GM12801 (cell line): Measurements from ENCODE around the gene UBB.

Experiments
- TF ChIP-seq, protein P1 (sequence below): IDR thresholded peaks from one replicate; pipeline ENCODE4 v1.5.1; 2011; ENCODE audit warnings: control low read depth; ENCODE audit not compliant: insufficient read length; ENCODE audit errors: extremely low read depth

Gene UBB

DNA sequence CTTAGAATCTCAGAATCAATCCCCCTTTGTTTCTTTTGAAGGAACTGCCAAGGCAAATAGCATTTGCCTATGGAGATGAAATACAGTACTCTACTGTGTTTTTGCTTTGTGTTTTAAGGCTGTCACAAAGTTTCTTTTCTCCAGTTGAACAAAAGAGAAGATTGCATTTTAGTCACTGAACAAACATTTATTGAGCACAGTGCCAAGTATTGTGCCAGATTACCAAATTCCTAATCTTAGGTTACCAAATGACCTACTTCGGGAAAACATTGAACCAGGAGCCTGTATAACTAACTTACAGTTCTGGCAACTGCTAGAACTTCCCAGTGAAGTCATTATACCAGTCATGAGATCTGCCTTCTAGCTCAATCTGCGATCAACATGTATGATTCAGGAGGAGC lies 3.0 kb upstream of the UBB start:
- TF ChIP-seq, protein P1, sequence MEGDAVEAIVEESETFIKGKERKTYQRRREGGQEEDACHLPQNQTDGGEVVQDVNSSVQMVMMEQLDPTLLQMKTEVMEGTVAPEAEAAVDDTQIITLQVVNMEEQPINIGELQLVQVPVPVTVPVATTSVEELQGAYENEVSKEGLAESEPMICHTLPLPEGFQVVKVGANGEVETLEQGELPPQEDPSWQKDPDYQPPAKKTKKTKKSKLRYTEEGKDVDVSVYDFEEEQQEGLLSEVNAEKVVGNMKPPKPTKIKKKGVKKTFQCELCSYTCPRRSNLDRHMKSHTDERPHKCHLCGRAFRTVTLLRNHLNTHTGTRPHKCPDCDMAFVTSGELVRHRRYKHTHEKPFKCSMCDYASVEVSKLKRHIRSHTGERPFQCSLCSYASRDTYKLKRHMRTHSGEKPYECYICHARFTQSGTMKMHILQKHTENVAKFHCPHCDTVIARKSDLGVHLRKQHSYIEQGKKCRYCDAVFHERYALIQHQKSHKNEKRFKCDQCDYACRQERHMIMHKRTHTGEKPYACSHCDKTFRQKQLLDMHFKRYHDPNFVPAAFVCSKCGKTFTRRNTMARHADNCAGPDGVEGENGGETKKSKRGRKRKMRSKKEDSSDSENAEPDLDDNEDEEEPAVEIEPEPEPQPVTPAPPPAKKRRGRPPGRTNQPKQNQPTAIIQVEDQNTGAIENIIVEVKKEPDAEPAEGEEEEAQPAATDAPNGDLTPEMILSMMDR: no peak

DNA sequence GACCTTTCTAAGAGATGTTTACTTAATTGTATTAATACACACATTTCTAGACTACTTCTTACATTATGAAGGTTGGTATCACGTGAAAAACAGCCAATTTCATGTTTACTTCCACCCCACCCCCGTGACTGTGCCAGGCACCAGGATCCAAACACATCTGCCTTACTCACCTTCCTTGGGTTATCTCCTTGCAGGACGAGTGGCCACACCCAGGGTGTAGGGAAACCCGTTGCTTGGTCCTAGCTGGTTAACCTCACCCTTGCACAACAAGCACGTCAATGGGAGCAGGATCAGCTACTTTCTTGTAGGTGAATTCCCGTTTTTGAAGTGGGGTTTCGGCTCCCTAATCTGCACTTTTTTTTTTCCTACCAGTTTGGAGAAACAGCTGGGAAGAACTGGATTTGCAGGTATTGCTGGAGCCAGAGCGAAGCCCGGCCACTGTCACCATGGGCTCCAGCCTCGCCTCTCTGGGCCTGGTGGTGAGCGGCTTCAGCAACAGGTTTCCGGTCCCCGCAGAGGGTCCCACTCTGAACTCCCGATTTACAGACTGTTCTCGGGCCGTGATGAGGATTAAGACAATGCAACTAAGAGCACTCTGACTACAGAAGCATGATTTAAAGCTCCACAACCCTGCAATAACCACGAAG lies 2.1 kb upstream of the UBB start:
- TF ChIP-seq, protein P1: no peak

DNA sequence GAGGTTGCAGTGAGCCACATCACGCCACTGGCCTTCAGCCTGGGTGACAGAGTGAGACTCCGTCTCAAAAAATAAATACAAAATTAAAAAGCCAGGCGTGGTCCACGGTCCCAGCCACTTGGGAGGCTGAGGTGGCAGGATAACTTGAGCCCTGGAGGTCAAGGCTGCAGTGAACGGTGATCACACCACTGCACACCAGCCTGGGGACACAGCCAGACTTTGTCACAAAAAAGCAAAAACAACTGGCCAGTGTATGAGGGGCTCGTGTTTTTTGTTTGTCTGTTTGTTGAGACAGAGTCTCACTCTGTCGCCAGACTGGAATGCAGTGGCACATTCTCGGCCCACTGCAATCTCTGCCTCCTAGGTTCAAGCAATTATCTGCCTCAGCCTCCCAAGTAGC lies 1.2 kb upstream of the UBB start:
- TF ChIP-seq, protein P1: no peak

DNA sequence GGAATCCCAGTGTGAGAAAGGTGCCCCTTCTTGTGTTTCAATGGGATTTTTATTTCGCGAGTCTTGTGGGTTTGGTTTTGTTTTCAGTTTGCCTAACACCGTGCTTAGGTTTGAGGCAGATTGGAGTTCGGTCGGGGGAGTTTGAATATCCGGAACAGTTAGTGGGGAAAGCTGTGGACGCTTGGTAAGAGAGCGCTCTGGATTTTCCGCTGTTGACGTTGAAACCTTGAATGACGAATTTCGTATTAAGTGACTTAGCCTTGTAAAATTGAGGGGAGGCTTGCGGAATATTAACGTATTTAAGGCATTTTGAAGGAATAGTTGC lies 567 bp downstream of the UBB start:
- TF ChIP-seq, protein P1: no peak

DNA sequence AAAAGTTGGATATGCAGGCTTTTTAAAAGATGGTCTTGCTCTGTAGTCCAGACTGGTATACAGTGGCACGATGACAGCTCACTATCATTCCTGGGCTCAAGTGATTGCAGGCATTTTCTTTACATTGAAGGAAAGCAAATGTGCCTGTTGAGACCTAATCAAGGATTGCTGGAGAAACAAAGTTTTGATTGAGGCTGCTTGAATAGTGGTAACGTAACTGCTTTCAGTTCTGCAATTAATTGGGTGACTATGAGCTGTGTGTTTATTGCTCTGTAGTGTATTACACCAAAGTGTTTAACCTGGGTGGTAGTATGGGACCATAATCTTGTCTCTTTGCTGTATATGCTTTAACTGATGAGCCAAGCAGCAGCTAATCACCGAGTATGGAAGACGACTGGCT lies 2.3 kb downstream of the UBB start:
- TF ChIP-seq, protein P1: no peak

DNA sequence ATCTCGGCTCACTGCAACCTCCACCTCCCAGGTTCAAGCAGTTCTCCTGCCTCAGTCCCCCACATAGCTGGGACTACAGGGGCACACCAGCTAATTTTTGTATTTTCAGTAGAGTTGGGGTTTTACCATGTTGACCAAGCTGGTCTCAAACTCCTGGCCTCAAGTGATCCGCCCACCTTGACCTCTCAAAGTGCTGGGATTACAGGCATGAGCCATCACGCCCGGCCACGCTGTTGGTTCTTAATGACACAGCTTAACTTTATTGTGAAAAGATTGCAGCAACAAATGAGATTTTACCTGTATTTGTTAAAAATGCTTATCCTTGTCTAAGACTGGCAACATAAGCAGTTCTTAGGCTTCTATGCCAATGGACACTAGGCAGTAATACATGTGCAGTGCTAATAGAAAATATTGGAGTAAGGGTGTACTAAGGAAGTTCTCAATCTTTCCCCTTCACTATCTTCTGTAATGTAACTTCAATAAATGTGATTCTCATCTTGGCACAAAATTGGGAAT lies 2.9 kb downstream of the UBB start:
- TF ChIP-seq, protein P1: no peak

DNA sequence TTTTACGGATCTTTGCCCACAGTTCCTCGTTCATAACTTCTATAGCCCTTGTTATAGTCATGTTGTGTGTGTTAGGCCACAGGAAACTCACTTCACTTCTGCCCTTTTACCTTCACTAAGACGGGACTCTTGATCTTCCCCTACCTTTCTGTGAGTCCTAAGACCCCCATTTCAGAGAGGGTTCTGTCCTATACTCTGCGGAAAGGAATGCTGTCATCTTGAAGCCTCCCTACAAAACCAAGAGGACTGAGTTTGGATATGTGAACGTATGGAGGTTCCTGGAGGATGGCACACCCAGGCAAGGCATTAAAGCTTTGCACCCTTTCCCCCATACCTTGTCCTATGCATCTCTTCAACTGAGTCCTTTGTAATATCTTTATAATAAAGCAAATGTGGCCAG lies 3.7 kb downstream of the UBB start:
- TF ChIP-seq, protein P1: no peak
